H1 (cell line): ENCODE measurements around the gene LRRC74A. TPM values are rescaled to one million over a fixed set of nuclear protein-coding genes. Genes with fewer than 3 reads are reported as not detected.

Experiments used
- CTCF ChIA-PET: fragments of 300-600 bp; sonication (Branson Sonifier 250); formaldehyde crosslinking; loops from one replicate; lab custom pipeline; 2021; ENCODE audit not compliant: partially characterized antibody; lab: Charles Lee
- POLR2A ChIA-PET: fragments of 300-600 bp; sonication (Branson Sonifier 250); formaldehyde crosslinking; loops from one replicate; lab custom pipeline; 2021; ENCODE audit warnings: inconsistent platforms; ENCODE audit not compliant: partially characterized antibody; lab: Charles Lee
- DNase-seq, 2 experiments: peaks; one replicate each; pipeline versions ENCODE4 v3.0.0 to v3.0.0-alpha.2; 2010 to 2022; ENCODE audit warnings: low spot score in 2 of 2, low read depth in 1 of 2, mixed read lengths in 1 of 2
- FAIRE-seq: peaks from 2 replicates; lab custom pipeline; 2011; peaks lifted over from hg19 to GRCh38; lab: Jason Lieb, UNC
- H2AFZ ChIP-seq: 2 replicates; pipeline ENCODE4 v1.8.1; 2012; ENCODE audit warnings: low read length, inconsistent platforms
- H2AK5ac ChIP-seq: 2 replicates; pipeline ENCODE4 v1.6.1; 2013; ENCODE audit warnings: low read depth, low read length
- H2BK120ac ChIP-seq: replicated peaks from 2 replicates; pipeline ENCODE3; 2013; ENCODE audit warnings: low read depth, low read length, inconsistent platforms
- H2BK12ac ChIP-seq: 2 replicates; pipeline ENCODE4 v1.6.1; 2013; ENCODE audit warnings: low read depth, low read length
- H2BK15ac ChIP-seq: 2 replicates; pipeline ENCODE4 v1.6.1; 2013; ENCODE audit warnings: low read length
- H2BK20ac ChIP-seq: 2 replicates; pipeline ENCODE4 v1.6.1; 2013; ENCODE audit warnings: low read length
- H2BK5ac ChIP-seq: 2 replicates; pipeline ENCODE4 v1.6.1; 2013; ENCODE audit warnings: low read depth, low read length
- H3K14ac ChIP-seq: 2 replicates; pipeline ENCODE4 v1.6.1; 2013; ENCODE audit warnings: inconsistent platforms; ENCODE audit not compliant: insufficient read length
- H3K18ac ChIP-seq: 2 replicates; pipeline ENCODE4 v1.6.1; 2013; ENCODE audit warnings: low read length; ENCODE audit errors: extremely low read depth
- H3K23ac ChIP-seq: 2 replicates; pipeline ENCODE4 v1.6.1; 2013; ENCODE audit warnings: inconsistent platforms; ENCODE audit not compliant: insufficient read length
- H3K23me2 ChIP-seq: 2 replicates; pipeline ENCODE4 v1.6.1; 2013; ENCODE audit warnings: low read depth, low read length
- H3K27ac ChIP-seq: 2 replicates; pipeline ENCODE4 v1.6.1; 2011; ENCODE audit warnings: low read depth, low read length, inconsistent platforms
- H3K27me3 ChIP-seq, 4 experiments: replicated peaks in 1 of 4; 1 replicate in 1 of 4; 2 replicates in 3 of 4; pipeline versions ENCODE4 v1.6.1 to v1.8.1; 2011 to 2013; ENCODE audit warnings: low read length in 3 of 4, mild to moderate bottlenecking in 3 of 4, inconsistent platforms in 2 of 4, mixed read lengths in 2 of 4, moderate library complexity in 1 of 4; ENCODE audit not compliant: control insufficient read depth in 3 of 4, insufficient read depth in 3 of 4; ENCODE audit errors: extremely low read depth in 1 of 4
- H3K36me3 ChIP-seq, 4 experiments: 2 replicates each; pipeline versions ENCODE4 v1.6.1 to v1.8.1; 2011 to 2013; ENCODE audit warnings: mild to moderate bottlenecking in 4 of 4, low read length in 3 of 4, moderate library complexity in 2 of 4, control low read depth in 1 of 4, inconsistent platforms in 1 of 4; ENCODE audit not compliant: insufficient read depth in 4 of 4, control insufficient read depth in 2 of 4
- H3K4ac ChIP-seq: replicated peaks from 2 replicates; pipeline ENCODE3; 2013; ENCODE audit warnings: low read length, low read depth, mixed read lengths, inconsistent platforms; ENCODE audit not compliant: insufficient read length
- H3K4me1 ChIP-seq, 4 experiments: replicated peaks in 1 of 4; 1 replicate in 1 of 4; 2 replicates in 3 of 4; pipeline versions ENCODE4 v1.6.1 to v1.8.1; 2011 to 2013; ENCODE audit warnings: low read length in 3 of 4, inconsistent platforms in 2 of 4, mixed read lengths in 1 of 4; ENCODE audit not compliant: insufficient read depth in 4 of 4, control insufficient read depth in 3 of 4
- H3K4me2 ChIP-seq, 2 experiments: 2 replicates each; pipeline versions ENCODE4 v1.6.1 to v1.8.1; 2011 to 2013; ENCODE audit warnings: low read depth in 2 of 2, low read length in 2 of 2, control low read depth in 1 of 2, inconsistent platforms in 1 of 2, mild to moderate bottlenecking in 1 of 2; ENCODE audit not compliant: insufficient read depth in 1 of 2
- H3K4me3 ChIP-seq, 4 experiments: fragments of 200-600, 300-600 bp in 1 of 4; sonication (generic), shearing (Covaris generic), sonication (Bioruptor Twin) in 1 of 4; 2 replicates each; pipeline versions ENCODE4 v1.5.1 to v1.8.1; 2011 to 2016; ENCODE audit warnings: low read length in 4 of 4, low read depth in 3 of 4, control low read depth in 2 of 4, inconsistent platforms in 2 of 4, mild to moderate bottlenecking in 2 of 4, mixed read lengths in 1 of 4, moderate library complexity in 1 of 4; ENCODE audit not compliant: insufficient read depth in 2 of 4; ENCODE audit errors: extremely low read depth in 1 of 4
- H3K56ac ChIP-seq: replicated peaks from 2 replicates; pipeline ENCODE3; 2013; ENCODE audit warnings: low read depth, mild to moderate bottlenecking, mixed read lengths, low read length, inconsistent platforms; ENCODE audit not compliant: insufficient read length
- H3K79me1 ChIP-seq: 2 replicates; pipeline ENCODE4 v1.6.1; 2013; ENCODE audit warnings: low read depth, low read length, control low read depth
- H3K79me2 ChIP-seq, 2 experiments: 2 replicates each; pipeline versions ENCODE4 v1.6.1 to v1.8.1; 2012 to 2013; ENCODE audit warnings: low read length in 2 of 2, mild to moderate bottlenecking in 2 of 2, inconsistent platforms in 1 of 2; ENCODE audit not compliant: insufficient read depth in 2 of 2, control insufficient read depth in 1 of 2
- H3K9ac ChIP-seq, 4 experiments: replicated peaks in 1 of 4; 1 replicate in 1 of 4; 2 replicates in 3 of 4; pipeline versions ENCODE4 v1.6.1 to v1.8.1; 2011 to 2013; ENCODE audit warnings: low read depth in 3 of 4, low read length in 3 of 4, control low read depth in 2 of 4, mild to moderate bottlenecking in 2 of 4, moderate library complexity in 2 of 4, inconsistent platforms in 1 of 4; ENCODE audit errors: extremely low read depth in 1 of 4
- H3K9me3 ChIP-seq, 2 experiments: 2 replicates each; pipeline versions ENCODE4 v1.6.1 to v1.8.1; 2012 to 2013; ENCODE audit warnings: mild to moderate bottlenecking in 2 of 2, moderate library complexity in 2 of 2, control low read depth in 1 of 2, inconsistent platforms in 1 of 2, low read depth in 1 of 2, low read length in 1 of 2, mixed read lengths in 1 of 2; ENCODE audit not compliant: insufficient read depth in 2 of 2
- H4K20me1 ChIP-seq, 2 experiments: replicated peaks in 1 of 2; 2 replicates each; pipeline versions ENCODE3 to v1.8.1; 2011 to 2013; ENCODE audit warnings: inconsistent platforms in 2 of 2, low read length in 2 of 2, mild to moderate bottlenecking in 1 of 2; ENCODE audit not compliant: insufficient read depth in 2 of 2, control insufficient read depth in 1 of 2
- H4K5ac ChIP-seq: 2 replicates; pipeline ENCODE4 v1.6.1; 2013; ENCODE audit warnings: low read length, low read depth, mixed read lengths, inconsistent platforms; ENCODE audit not compliant: insufficient read length
- H4K8ac ChIP-seq: 2 replicates; pipeline ENCODE4 v1.8.0; 2013; ENCODE audit warnings: mild to moderate bottlenecking, moderate library complexity, low read length, inconsistent platforms; ENCODE audit not compliant: insufficient read depth; ENCODE audit errors: extremely low read depth
- H4K91ac ChIP-seq: replicated peaks from 2 replicates; pipeline ENCODE3; 2013; ENCODE audit warnings: low read length, mixed read lengths, inconsistent platforms; ENCODE audit not compliant: insufficient read length
- ASH2L ChIP-seq: fragments of 200-600, 300-600 bp; sonication (generic); IDR thresholded peaks from one replicate; pipeline ENCODE4 v1.7.1; 2017; ENCODE audit warnings: low read length
- BRCA1 ChIP-seq: IDR thresholded peaks from 2 replicates; pipeline ENCODE4 v1.6.1; 2012; ENCODE audit warnings: low read depth, low read length, improper control_type of control experiment
- HDAC6 ChIP-seq: IDR thresholded peaks from one replicate; pipeline ENCODE4 v1.7.1; 2012; ENCODE audit warnings: low read depth, mild to moderate bottlenecking, inconsistent platforms, low read length, moderate library complexity
- JUN ChIP-seq: IDR thresholded peaks from 2 replicates; pipeline ENCODE4 v1.6.1; 2011; ENCODE audit warnings: low read depth, mild to moderate bottlenecking, improper control_type of control experiment, low read length
- KDM1A ChIP-seq: fragments of 200-600, 300-600 bp; sonication (generic); IDR thresholded peaks from 2 replicates; pipeline ENCODE4 v1.7.1; 2016; ENCODE audit warnings: mild to moderate bottlenecking, low read length, borderline replicate concordance
- MAFK ChIP-seq: IDR thresholded peaks from 2 replicates; pipeline ENCODE4 v1.6.1; 2012; ENCODE audit warnings: low read depth, mild to moderate bottlenecking, improper control_type of control experiment, low read length
- NANOG ChIP-seq: IDR thresholded peaks from 2 replicates; pipeline ENCODE4 v1.6.1; 2011; ENCODE audit warnings: low read length, low read depth, mild to moderate bottlenecking, inconsistent platforms; ENCODE audit not compliant: insufficient read depth, poor library complexity, severe bottlenecking
- NRF1 ChIP-seq: IDR thresholded peaks from 2 replicates; pipeline ENCODE4 v1.6.1; 2011; ENCODE audit warnings: mild to moderate bottlenecking, low read depth, low read length, improper control_type of control experiment
- PHF8 ChIP-seq: fragments of 200-600 bp; sonication (generic); conservative IDR thresholded peaks from 2 replicates; pipeline ENCODE4 v1.7.1; 2012; ENCODE audit warnings: low read depth, mild to moderate bottlenecking, inconsistent platforms, low read length, moderate library complexity
- RAD21 ChIP-seq, 2 experiments: IDR thresholded peaks in 1 of 2; conservative IDR thresholded peaks in 1 of 2; 2 replicates each; pipeline ENCODE4 v1.6.1; 2011; ENCODE audit warnings: low read depth in 2 of 2, low read length in 2 of 2, improper control_type of control experiment in 1 of 2, inconsistent platforms in 1 of 2, mild to moderate bottlenecking in 1 of 2, moderate library complexity in 1 of 2
- RFX5 ChIP-seq: IDR thresholded peaks from 2 replicates; pipeline ENCODE4 v1.6.1; 2011; ENCODE audit warnings: low read depth, low read length, improper control_type of control experiment, borderline replicate concordance
- SP1 ChIP-seq: IDR thresholded peaks from 2 replicates; pipeline ENCODE4 v1.6.1; 2011; ENCODE audit warnings: low read depth, low read length
- TCF12 ChIP-seq: IDR thresholded peaks from 2 replicates; pipeline ENCODE4 v1.6.1; 2011; ENCODE audit warnings: low read depth, mild to moderate bottlenecking, low read length
- WGBS, 2 experiments: shearing (Covaris generic) in 1 of 2; methylation state at CpG; one replicate each; pipeline versions ENCODE4 v1.1.6 to v1.1.7; 2013 to 2015; ENCODE audit warnings: low lambda C conversion rate in 2 of 2, mixed read lengths in 2 of 2, inconsistent platforms in 1 of 2, low coverage in 1 of 2, missing lambda C conversion rate in 1 of 2; ENCODE audit not compliant: insufficient replicate concordance in 2 of 2, insufficient coverage in 1 of 2, insufficient read length in 1 of 2; ENCODE audit errors: extremely low coverage in 1 of 2, missing lambda C conversion rate in 1 of 2; 5-methylcytosine and 5-hydroxymethylcytosine counted together
- polyA plus RNA-seq, 7 experiments: library from polyadenylated mRNA; depleted of rRNA in 3 of 7; stranded (reverse) in 5 of 7; unstranded in 2 of 7; fragments of >200 nt in 5 of 7; fragments of 200-250 nt in 2 of 7; gene quantifications; 1 replicate in 5 of 7; 2 replicates in 1 of 7; 4 replicates in 1 of 7; pipeline versions ENCODE4 v1.2.1 to v1.2.3, GENCODE V29; 2011 to 2013; ENCODE audit warnings: missing spikeins in 2 of 7, mixed read lengths in 2 of 7
- total RNA-seq: library from RNA; stranded (reverse); fragmentation: NEBNext Ultra II Directional; extraction: Animal tissue kit (Norgen Biotek cat#: 25700); gene quantifications from 2 replicates; pipeline ENCODE4 v1.2.1, GENCODE V29; 2021

LRRC74A gene
- total and polyA plus RNA-seq, 2 of the 8 experiments (the other 6 are each of a cell fraction or from before 2014, with no cell fraction given): not detected

DNA sequence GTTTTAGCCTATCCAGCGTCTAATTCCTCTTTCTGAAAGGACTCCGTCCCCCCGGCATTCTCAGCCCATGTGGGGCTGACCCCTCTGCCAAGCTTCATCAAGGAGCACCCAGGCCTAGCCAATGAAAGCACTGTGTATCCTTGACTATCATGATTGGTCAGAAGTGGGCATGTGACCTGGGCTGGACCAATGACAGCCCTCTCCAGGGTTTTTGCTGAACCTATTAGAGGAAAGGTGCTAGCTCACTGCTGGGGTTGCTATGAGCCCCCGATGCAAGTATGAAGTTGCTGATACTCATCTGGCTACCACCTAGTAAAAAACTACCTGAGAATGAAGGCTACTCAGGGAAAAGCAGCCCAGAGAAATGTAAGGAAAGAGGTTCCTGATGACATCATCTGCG is 68.1 kb downstream of the LRRC74A start:
- Histone ChIP-seq H3K9ac (no peak overlapping the region), H3K14ac (no peak overlapping the region), H3K4me2 (no peak overlapping the region), H3K4me1 (no peaks in the 10 kb centered on the region), H3K79me1 (no peaks in the 10 kb centered on the region), H4K5ac (no peak overlapping the region), H2AFZ (0 out of 2 replicates have a peak overlapping the region, but pooled peaks have one; percentile 57), H3K18ac (no peak overlapping the region), H3K23ac (no peak overlapping the region), H3K79me2 (no peaks in the 10 kb centered on the region), H3K56ac (no peak overlapping the region), H3K36me3 (no peaks in the 10 kb centered on the region), H3K9me3 (peaks cover 4 to 15% of the 10 kb centered on the region in 2 experiments), H4K91ac (no peak overlapping the region), H3K23me2 (no peaks in the 10 kb centered on the region), H3K27me3 (peaks cover 0 to 2% (median 0%) of the 10 kb centered on the region in 4 experiments; a peak in 1 of 7 replicates), H2BK20ac (no peak overlapping the region), H4K20me1 (no peaks in the 10 kb centered on the region), H3K27ac (no peak overlapping the region), H2BK5ac (no peak overlapping the region), H2AK5ac (no peak overlapping the region), H4K8ac (no peak overlapping the region), H2BK12ac (no peak overlapping the region), H3K4me3 (no peak overlapping the region), H2BK120ac (no peak overlapping the region), H2BK15ac (no peak overlapping the region), H3K4ac (no peak overlapping the region)
- FAIRE-seq (no peak), DNase-seq (no peak)
- CTCF ChIA-PET: interaction anchor here (1.2 to 15.0 kb wide), 5 partner anchors 19 to 169 kb away, joined by 3 to 189 read pairs (median 4); no protein-coding TSS in a partner anchor
- POLR2A ChIA-PET: interaction anchor here (0.5 to 1.7 kb wide), 2 partner anchors 10 to 17 kb away, joined by 3 to 6 read pairs; no protein-coding TSS in a partner anchor
- 92% methylated on average over 5 of the region's 5 CpGs; no CpG with 5 or more reads in 1 of the 2 experiments for WGBS, 2 experiments
- no peak for TF ChIP-seq JUN
- no peak for TF ChIP-seq KDM1A
- no peak for TF ChIP-seq SP1
- TF ChIP-seq HDAC6: no peak
- TF ChIP-seq NANOG: no peak
- no peak for TF ChIP-seq NRF1
- no peak for TF ChIP-seq ASH2L
- TF ChIP-seq RAD21 (IDR thresholded peaks at IDR 0.05 in 1 of 2, conservative IDR thresholded peaks at IDR 0.05 in 1 of 2; ENCODE audit: low read depth in 2 of 2, low read length in 2 of 2): no peak
- TF ChIP-seq BRCA1: no peak
- TF ChIP-seq TCF12: no peak
- no peak for TF ChIP-seq MAFK
- peak; percentile 41; the same call in 1 of the 2 replicates for TF ChIP-seq RFX5
- no peak for TF ChIP-seq PHF8
